Germinal center (tissue), 1 donor: ENCODE results near the gene GIGYF2.
"Not testable (repeated sequence)": the region's sequence is repeated elsewhere in the genome, so short reads cannot be mapped to it uniquely, and the experiment has no call there.

Source experiments
- DNase-seq: peaks from one replicate; pipeline ENCODE4 v3.0.0; 2012; ENCODE audit warnings: mixed read lengths, low spot score

Gene GIGYF2

GRCh38 chr2:232809349-232810124 is 112.4 kb downstream of the GIGYF2 start:
- no peak for DNase-seq

GRCh38 chr2:232810444-232810843 is 113.3 kb downstream of the GIGYF2 start:
- no peak for DNase-seq

- no peak for DNase-seq
These were observed 118.4 kb downstream of the GIGYF2 start for GRCh38 chr2:232815569-232815968.

GRCh38 chr2:232816657-232817056 is 119.5 kb downstream of the GIGYF2 start:
- DNase-seq, result no peak

GRCh38 chr2:232817756-232818155 is 120.6 kb downstream of the GIGYF2 start:
- no peak for DNase-seq

GRCh38 chr2:232829988-232830387 is 132.9 kb downstream of the GIGYF2 start:
- DNase-seq, result no peak

GRCh38 chr2:232831496-232831895 is 134.4 kb downstream of the GIGYF2 start:
- DNase-seq, result no peak

GRCh38 chr2:232833830-232834229 is 136.7 kb downstream of the GIGYF2 start:
- no peak for DNase-seq

GRCh38 chr2:232835687-232836208 is 138.6 kb downstream of the GIGYF2 start:
- no peak for DNase-seq

- no peak for DNase-seq
These were observed 139.8 kb downstream of the GIGYF2 start for GRCh38 chr2:232836934-232837333.

GRCh38 chr2:232838406-232838874 is 141.3 kb downstream of the GIGYF2 start:
- DNase-seq, result peak; percentile 20

- DNase-seq, result no peak
These were observed 142.4 kb downstream of the GIGYF2 start for GRCh38 chr2:232839411-232840079.

GRCh38 chr2:232842689-232843088 is 145.6 kb downstream of the GIGYF2 start:
- DNase-seq, result no peak

GRCh38 chr2:232843834-232844233 is 146.7 kb downstream of the GIGYF2 start:
- DNase-seq, result no peak

GRCh38 chr2:232846055-232846454 is 148.9 kb downstream of the GIGYF2 start:
- no peak for DNase-seq

- DNase-seq, result no peak
These were observed 152.9 kb downstream of the GIGYF2 start for GRCh38 chr2:232850039-232850438.

GRCh38 chr2:232852081-232852480 is 154.9 kb downstream of the GIGYF2 start:
- DNase-seq, result not testable (repeated sequence)

- no peak for DNase-seq
These were observed 155.5 kb downstream of the GIGYF2 start for GRCh38 chr2:232852676-232853075.

- DNase-seq, result no peak
These were observed 157.0 kb downstream of the GIGYF2 start for GRCh38 chr2:232854082-232854481.

- DNase-seq, result no peak
These were observed 160.0 kb downstream of the GIGYF2 start for GRCh38 chr2:232857158-232857563.

GRCh38 chr2:232859385-232859916 is 162.3 kb downstream of the GIGYF2 start:
- no peak for DNase-seq

GRCh38 chr2:232860593-232861241 is 163.6 kb downstream of the GIGYF2 start:
- DNase-seq, result no peak
